ENCODE measurements around the gene HES1. TPM values are rescaled to one million over a fixed set of nuclear protein-coding genes. Genes with fewer than 3 reads are reported as not detected.

HES1 gene
- total RNA-seq, 1 donor: 13.4 TPM

- no peak overlapping the region for H3K4me3 ChIP-seq (ENCODE audit: low read depth, low read length)
- DNase-seq (ENCODE audit: low read depth): no peak
- TF ChIP-seq CTCF (IDR thresholded peaks at IDR 0.05; ENCODE audit: insufficient read depth, low read depth, low read length): no peak
These were observed 25.5 kb upstream of the HES1 start for GRCh38 chr3:194110483-194110882.

DNA sequence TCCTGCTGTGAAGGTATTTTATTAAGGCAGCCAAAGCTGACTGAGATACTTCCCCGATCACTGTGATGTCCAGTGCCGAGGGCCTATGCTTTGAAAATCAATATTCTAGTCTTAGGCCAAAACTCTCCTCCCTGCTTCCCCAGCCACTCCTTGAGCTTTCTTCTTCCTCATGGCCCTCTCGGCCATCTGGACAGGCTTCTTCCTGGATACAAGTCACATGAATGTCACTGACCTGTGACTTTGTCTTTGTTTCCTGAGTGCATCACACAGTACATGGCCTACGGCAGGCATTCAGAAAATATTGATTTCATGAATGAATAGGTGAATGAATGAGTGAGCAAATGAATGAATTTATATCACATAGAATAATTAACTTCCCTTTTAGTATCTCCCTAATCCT, 24.6 kb upstream of the HES1 start:
- no peak overlapping the region for H3K4me3 ChIP-seq (ENCODE audit: low read depth, low read length)
- no peak for TF ChIP-seq CTCF (IDR thresholded peaks at IDR 0.05; ENCODE audit: insufficient read depth, low read depth, low read length)
- no peak for DNase-seq (ENCODE audit: low read depth)

DNA sequence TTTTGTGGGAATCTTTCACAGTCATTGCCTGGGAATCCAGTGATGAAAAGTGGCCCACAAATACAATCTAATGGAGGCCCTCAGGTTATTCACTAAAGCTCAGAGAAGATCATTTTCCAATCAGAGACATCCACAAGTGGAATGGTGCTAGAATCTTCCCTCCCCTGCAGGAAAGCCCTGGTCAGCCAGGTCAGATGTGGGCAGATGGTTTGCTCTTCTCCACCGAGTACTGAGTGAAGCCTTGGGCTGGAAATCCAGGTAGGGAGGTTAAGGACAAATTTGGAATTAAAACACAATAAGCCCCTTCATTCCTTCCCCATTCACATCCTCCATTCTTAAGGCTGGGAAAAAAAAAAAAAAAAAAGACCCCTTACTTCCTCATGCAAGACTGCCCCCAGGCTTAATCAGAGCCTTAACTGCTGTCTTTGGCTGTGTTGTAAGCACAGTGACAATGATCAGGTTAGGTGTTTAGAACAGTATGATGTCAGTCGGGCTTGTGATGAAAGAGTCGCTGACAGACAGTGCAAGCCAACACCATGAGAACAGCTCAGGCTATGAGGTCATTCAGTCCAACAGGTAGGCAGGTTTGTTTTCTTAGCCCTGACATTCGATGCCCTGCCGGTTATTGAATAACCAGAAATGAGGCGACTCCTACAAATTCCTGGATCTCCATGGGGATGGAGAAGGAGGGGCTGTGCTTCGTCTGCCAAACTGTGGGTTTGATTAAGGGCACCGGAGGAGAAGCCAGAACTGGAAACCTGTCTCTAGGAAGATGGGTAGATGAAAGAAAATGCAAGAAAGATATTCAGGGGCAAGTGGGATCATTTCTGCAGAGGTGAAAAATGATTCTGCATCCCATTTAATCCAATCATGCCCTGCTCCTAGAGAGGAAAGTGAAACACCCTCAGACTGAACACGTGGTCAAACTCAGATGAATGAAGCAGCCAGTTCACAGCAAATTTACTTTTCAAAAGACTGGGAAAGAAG, 23.5 kb upstream of the HES1 start:
- TF ChIP-seq CTCF (IDR thresholded peaks at IDR 0.05; ENCODE audit: insufficient read depth, low read depth, low read length): no peak
- no peak overlapping the region for H3K4me3 ChIP-seq (ENCODE audit: low read depth, low read length)
- no peak for DNase-seq (ENCODE audit: low read depth)

GRCh38 chr3:194114123-194114522, 21.8 kb upstream of the HES1 start:
- TF ChIP-seq CTCF (IDR thresholded peaks at IDR 0.05; ENCODE audit: insufficient read depth, low read depth, low read length): no peak
- no peak for DNase-seq (ENCODE audit: low read depth)
- no peak overlapping the region for H3K4me3 ChIP-seq (ENCODE audit: low read depth, low read length)

DNA sequence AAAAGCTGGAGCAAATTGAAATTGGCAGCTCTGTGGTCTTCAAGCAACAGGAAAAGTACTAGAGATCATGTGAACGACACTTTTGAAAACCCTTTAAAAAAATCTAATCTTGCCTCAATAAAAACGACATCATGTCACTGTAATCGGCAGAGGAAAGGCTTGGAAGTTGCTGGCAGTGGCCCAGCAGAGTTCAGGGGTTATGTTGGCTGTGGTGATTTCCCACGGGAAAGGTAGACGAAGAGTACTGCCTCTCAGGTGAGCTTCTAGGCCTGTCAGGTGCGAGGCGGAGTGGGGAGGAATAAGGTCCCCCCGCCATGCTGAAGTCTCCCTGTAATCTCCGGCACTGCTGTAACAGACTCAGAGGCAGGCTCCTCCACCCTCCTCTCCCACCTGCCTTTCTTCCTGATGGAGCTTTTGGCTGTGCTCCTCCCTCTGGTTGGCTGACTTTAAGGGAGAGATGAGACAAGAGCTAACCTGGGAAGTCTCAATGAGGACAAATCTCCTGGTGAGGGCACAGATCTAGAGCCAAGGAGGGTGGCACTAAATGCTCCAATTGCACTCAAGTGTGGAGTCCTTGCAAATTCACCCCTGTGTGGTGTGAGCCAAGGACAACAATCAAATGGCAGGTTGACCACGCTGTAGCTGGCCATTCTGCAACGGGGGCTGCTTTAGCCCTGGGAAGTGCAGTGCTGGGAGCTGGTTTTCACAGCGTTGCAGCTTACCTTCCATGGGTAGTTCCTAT, 18.7 kb upstream of the HES1 start:
- DNase-seq (ENCODE audit: low read depth): no peak
- no peak overlapping the region for H3K4me3 ChIP-seq (ENCODE audit: low read depth, low read length)
- no peak for TF ChIP-seq CTCF (IDR thresholded peaks at IDR 0.05; ENCODE audit: insufficient read depth, low read depth, low read length)

DNA sequence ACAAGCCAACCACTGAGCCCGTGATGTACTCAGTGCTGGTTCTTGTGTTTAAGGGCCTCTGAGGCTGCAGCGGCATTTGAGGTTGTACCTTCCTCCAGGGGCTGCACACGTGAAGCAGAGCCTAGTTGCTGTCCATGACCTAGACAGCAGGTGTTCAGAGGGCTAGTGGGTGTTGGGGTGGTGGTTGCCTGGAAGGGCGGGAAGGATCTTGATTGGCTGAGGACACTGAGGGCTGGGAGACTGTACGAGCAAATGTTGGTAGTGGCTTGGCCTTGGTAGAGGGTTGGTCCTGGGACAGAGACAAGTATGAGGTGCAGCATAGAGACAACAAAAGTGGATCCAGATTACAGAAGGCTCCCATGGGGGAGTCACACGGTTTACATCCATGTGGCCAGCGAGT, 17.0 kb upstream of the HES1 start:
- no peak overlapping the region for H3K4me3 ChIP-seq (ENCODE audit: low read depth, low read length)
- no peak for DNase-seq (ENCODE audit: low read depth)
- no peak for TF ChIP-seq CTCF (IDR thresholded peaks at IDR 0.05; ENCODE audit: insufficient read depth, low read depth, low read length)

All from fibroblast of villous mesenchyme (primary cell).